Testis (tissue), 3 donors: Measurements from ENCODE around the gene CRIP2. TPM values are rescaled to one million over a fixed set of nuclear protein-coding genes. Genes with fewer than 3 reads are reported as not detected.

ENCODE experiments used
- DNase-seq: peaks from one replicate; pipeline ENCODE4 v3.0.0-alpha.2; 2019
- H3K27ac ChIP-seq, 2 donors: fragments of 200-600 bp; sonication (generic); one replicate each; pipeline ENCODE4 v1.5.1; 2019
- H3K27me3 ChIP-seq: fragments of 200-600 bp; sonication (generic); one replicate; pipeline ENCODE4 v1.5.1; 2019
- H3K36me3 ChIP-seq: fragments of 200-600 bp; sonication (generic); one replicate; pipeline ENCODE4 v1.5.1; 2017; ENCODE audit warnings: low read depth; ENCODE audit errors: missing control alignments
- H3K4me1 ChIP-seq: fragments of 200-600 bp; sonication (generic); one replicate; pipeline ENCODE4 v1.5.1; 2019
- H3K4me3 ChIP-seq, 2 donors: fragments of 200-600 bp; sonication (generic); one replicate each; pipeline ENCODE4 v1.5.1; 2017 to 2019
- H3K9me3 ChIP-seq: fragments of 200-600 bp; sonication (generic); one replicate; pipeline ENCODE4 v1.5.1; 2017
- CTCF ChIP-seq, 3 experiments: fragments of 450-650 bp in 2 of 3; fragments of 200-600 bp in 1 of 3; sonication (generic) in 1 of 3; IDR thresholded peaks; one replicate each; pipeline ENCODE4 v1.5.1; 2016 to 2019; ENCODE audit warnings: antibody characterized with exemption in 3 of 3, mild to moderate bottlenecking in 2 of 3, moderate library complexity in 1 of 3
- POLR2A ChIP-seq: fragments of 450-650 bp; IDR thresholded peaks from one replicate; pipeline ENCODE4 v1.6.1; 2017; ENCODE audit warnings: antibody characterized with exemption, mild to moderate bottlenecking, moderate library complexity
- WGBS, 2 donors: methylation state at CpG; one replicate each; pipeline ENCODE4 v1.1.5; 2018; 5-methylcytosine and 5-hydroxymethylcytosine counted together
- intact Hi-C: fragments of 100-400 bp; cut with DNase I; formaldehyde crosslinking; loops from one replicate; pipeline ENCODE4 v1.15.1; 2023; ENCODE audit warnings: low total_unique reads
- polyA plus RNA-seq: library from polyadenylated mRNA; stranded (reverse); fragments of 350-450 nt; fragmentation: Illumina TruSeq; extraction: RNeasy Lipid Tissue Mini Kit (QIAGEN cat#74804); gene quantifications from one replicate; pipeline ENCODE4 v1.2.3, GENCODE V29; 2014; ENCODE audit warnings: low read depth, low replicate concordance; ENCODE audit not compliant: insufficient read depth
- total RNA-seq, 2 donors: library from RNA; depleted of rRNA; stranded (reverse); fragments of >200 nt; gene quantifications; one replicate each; pipeline ENCODE4 v1.2.3, GENCODE V29; 2016

Gene CRIP2
- total and polyA plus RNA-seq, 3 donors from 2014 or later = 114 to 159 (median 121) TPM

- Histone ChIP-seq H3K4me3 (no peak overlapping the region), H3K27ac (no peak overlapping the region), H3K36me3 (no peaks in the 10 kb centered on the region), H3K4me1 (peaks cover 9% of the 10 kb centered on the region), H3K9me3 (no peaks in the 10 kb centered on the region), H3K27me3 (no peaks in the 10 kb centered on the region)
- intact Hi-C loops = no loop called here
- no peak for DNase-seq
- 90 to 95% methylated on average over 11 to 47 of the region's 47 CpGs for WGBS, 2 donors
- no peak for TF ChIP-seq CTCF (IDR thresholded peaks at IDR 0.05)
Observed at GRCh38 chr14:105449276-105450122, 25.1 kb upstream of the CRIP2 start.

- no peak for DNase-seq
- intact Hi-C loops = no loop called here
- Histone ChIP-seq H3K4me1 (peaks cover 9% of the 10 kb centered on the region), H3K4me3 (no peak overlapping the region), H3K9me3 (no peaks in the 10 kb centered on the region), H3K27ac (no peak overlapping the region), H3K36me3 (no peaks in the 10 kb centered on the region), H3K27me3 (no peaks in the 10 kb centered on the region)
- WGBS, 2 donors = 92 to 98% methylated on average over 7 to 22 of the region's 22 CpGs
- TF ChIP-seq CTCF (IDR thresholded peaks at IDR 0.05) (no peak), POLR2A (no peak)
Observed at GRCh38 chr14:105450123-105450505, 24.5 kb upstream of the CRIP2 start.

- H3K36me3 ChIP-seq = no peaks in the 10 kb centered on the region
- no peak for DNase-seq
- WGBS, 2 donors = 91 to 94% methylated on average over 21 to 28 of the region's 29 CpGs
Observed at GRCh38 chr14:105450864-105451720, 23.5 kb upstream of the CRIP2 start.

GRCh38 chr14:105452963-105453362 lies 21.7 kb upstream of the CRIP2 start:
- H3K4me3 ChIP-seq = no peak overlapping the region
- no peaks in the 10 kb centered on the region for H3K27me3 ChIP-seq
- TF ChIP-seq POLR2A = no peak
- no peak for TF ChIP-seq CTCF (IDR thresholded peaks at IDR 0.05)
- H3K9me3 ChIP-seq = no peaks in the 10 kb centered on the region
- peaks cover 9% of the 10 kb centered on the region for H3K4me1 ChIP-seq
- intact Hi-C loops = no loop called here
- H3K27ac ChIP-seq = no peak overlapping the region
- no peak for DNase-seq
- no peaks in the 10 kb centered on the region for H3K36me3 ChIP-seq
- 78 to 90% methylated on average over 6 to 14 of the region's 14 CpGs for WGBS, 2 donors

More at GRCh38 chr14:105450864-105451720, 23.5 kb upstream of the CRIP2 start:
- Histone ChIP-seq H3K4me3 (no peak overlapping the region), H3K9me3 (no peaks in the 10 kb centered on the region), H3K27me3 (no peaks in the 10 kb centered on the region), H3K27ac (no peak overlapping the region), H3K4me1 (peaks cover 9% of the 10 kb centered on the region)
- intact Hi-C loops = no loop called here
- TF ChIP-seq CTCF (IDR thresholded peaks at IDR 0.05) (no peak), POLR2A (no peak)
